HFFc6 (cell line): ENCODE results near the gene HMCN1. TPM values are rescaled to one million over a fixed set of nuclear protein-coding genes. Genes with fewer than 3 reads are reported as not detected.

ENCODE experiments used
- DNase-seq: peaks from one replicate; pipeline ENCODE4 v3.0.0-alpha.2; 2018
- H3K27ac Mint-ChIP-seq: 2 replicates; pipeline ENCODE4 v1.8.0; 2020; ENCODE audit warnings: mild to moderate bottlenecking, mixed read lengths
- H3K27me3 Mint-ChIP-seq: 2 replicates; pipeline ENCODE4 v1.8.0; 2021; ENCODE audit warnings: mild to moderate bottlenecking, moderate library complexity, mixed read lengths; ENCODE audit not compliant: insufficient read depth
- H3K36me3 Mint-ChIP-seq: 2 replicates; pipeline ENCODE4 v1.8.0; 2021; ENCODE audit warnings: low read depth, mixed read lengths
- H3K4me1 Mint-ChIP-seq: 2 replicates; pipeline ENCODE4 v1.8.0; 2020; ENCODE audit warnings: low read depth, mixed read lengths
- H3K4me3 Mint-ChIP-seq: 2 replicates; pipeline ENCODE4 v1.8.0; 2020; ENCODE audit warnings: mild to moderate bottlenecking, moderate library complexity, mixed read lengths
- H3K9me3 Mint-ChIP-seq: 2 replicates; pipeline ENCODE4 v1.8.0; 2020; ENCODE audit warnings: mild to moderate bottlenecking, mixed read lengths
- total RNA-seq, 6 experiments: library from RNA; stranded (reverse); fragmentation: NEBNext Ultra II Directional; extraction: Animal tissue kit (Norgen Biotek cat#: 25700); gene quantifications; 2 replicates in 1 of 6; 3 replicates in 5 of 6; pipeline ENCODE4 v1.2.3, GENCODE V29; 2021
- TF ChIP-seq, protein P1 (sequence below): fragments of 200-600 bp; sonication (generic); IDR thresholded peaks from 2 replicates; pipeline ENCODE4 v1.5.0; 2021; ENCODE audit warnings: antibody characterized with exemption, mild to moderate bottlenecking

Gene HMCN1
- total RNA-seq, 6 experiments from 2014 or later, result 1.2 to 1.8 (median 1.5) TPM

DNA sequence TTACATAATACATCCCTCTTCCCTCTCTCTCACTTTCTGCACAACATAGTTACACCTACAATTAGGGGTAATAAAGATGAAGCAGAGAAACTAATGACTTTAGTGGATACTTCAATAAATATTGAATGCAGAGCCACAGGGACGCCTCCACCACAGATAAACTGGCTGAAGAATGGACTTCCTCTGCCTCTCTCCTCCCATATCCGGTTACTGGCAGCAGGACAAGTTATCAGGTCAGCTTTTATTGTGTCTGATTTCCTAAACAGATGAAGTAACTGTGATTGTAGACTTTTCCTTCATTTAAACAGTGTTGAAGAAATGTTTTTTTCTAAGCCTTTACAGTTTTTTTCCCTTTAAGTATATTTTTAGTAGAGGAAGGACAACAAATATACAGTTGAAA lies 359.2 kb downstream of the HMCN1 start:
- H3K9me3 Mint-ChIP-seq, result no peaks in the 10 kb centered on the region
- peaks cover 29% of the 10 kb centered on the region for H3K4me1 Mint-ChIP-seq
- H3K36me3 Mint-ChIP-seq, result no peaks in the 10 kb centered on the region
- TF ChIP-seq, protein P1, sequence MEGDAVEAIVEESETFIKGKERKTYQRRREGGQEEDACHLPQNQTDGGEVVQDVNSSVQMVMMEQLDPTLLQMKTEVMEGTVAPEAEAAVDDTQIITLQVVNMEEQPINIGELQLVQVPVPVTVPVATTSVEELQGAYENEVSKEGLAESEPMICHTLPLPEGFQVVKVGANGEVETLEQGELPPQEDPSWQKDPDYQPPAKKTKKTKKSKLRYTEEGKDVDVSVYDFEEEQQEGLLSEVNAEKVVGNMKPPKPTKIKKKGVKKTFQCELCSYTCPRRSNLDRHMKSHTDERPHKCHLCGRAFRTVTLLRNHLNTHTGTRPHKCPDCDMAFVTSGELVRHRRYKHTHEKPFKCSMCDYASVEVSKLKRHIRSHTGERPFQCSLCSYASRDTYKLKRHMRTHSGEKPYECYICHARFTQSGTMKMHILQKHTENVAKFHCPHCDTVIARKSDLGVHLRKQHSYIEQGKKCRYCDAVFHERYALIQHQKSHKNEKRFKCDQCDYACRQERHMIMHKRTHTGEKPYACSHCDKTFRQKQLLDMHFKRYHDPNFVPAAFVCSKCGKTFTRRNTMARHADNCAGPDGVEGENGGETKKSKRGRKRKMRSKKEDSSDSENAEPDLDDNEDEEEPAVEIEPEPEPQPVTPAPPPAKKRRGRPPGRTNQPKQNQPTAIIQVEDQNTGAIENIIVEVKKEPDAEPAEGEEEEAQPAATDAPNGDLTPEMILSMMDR, result no peak
- no peak overlapping the region for H3K4me3 Mint-ChIP-seq
- H3K27ac Mint-ChIP-seq, result no peak overlapping the region
- no peaks in the 10 kb centered on the region for H3K27me3 Mint-ChIP-seq
- DNase-seq, result no peak

DNA sequence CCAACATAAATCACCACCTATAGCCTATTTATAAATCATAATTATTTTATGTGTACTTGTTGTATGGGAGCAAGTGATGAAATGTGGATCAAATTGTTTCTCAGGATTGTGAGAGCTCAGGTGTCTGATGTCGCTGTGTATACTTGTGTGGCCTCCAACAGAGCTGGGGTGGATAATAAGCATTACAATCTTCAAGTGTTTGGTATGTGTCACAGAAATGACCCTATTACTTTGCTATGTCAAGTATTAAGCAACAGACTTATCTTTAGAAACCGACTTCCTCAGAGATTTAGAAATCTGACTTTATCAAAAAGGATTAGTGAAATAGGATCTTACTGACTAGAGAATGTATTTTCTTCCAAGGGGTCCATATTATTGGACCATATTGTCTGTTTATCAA lies 360.0 kb downstream of the HMCN1 start:
- Mint-ChIP-seq H3K36me3 (no peaks in the 10 kb centered on the region), H3K9me3 (no peaks in the 10 kb centered on the region), H3K4me1 (peaks cover 36% of the 10 kb centered on the region), H3K27ac (no peak overlapping the region; the same call in 1 of the 2 replicates), H3K4me3 (peak overlapping the region; percentile 30; the same call in 1 of the 2 replicates), H3K27me3 (no peaks in the 10 kb centered on the region)
- TF ChIP-seq, protein P1, result no peak
- peak; percentile 44 for DNase-seq

DNA sequence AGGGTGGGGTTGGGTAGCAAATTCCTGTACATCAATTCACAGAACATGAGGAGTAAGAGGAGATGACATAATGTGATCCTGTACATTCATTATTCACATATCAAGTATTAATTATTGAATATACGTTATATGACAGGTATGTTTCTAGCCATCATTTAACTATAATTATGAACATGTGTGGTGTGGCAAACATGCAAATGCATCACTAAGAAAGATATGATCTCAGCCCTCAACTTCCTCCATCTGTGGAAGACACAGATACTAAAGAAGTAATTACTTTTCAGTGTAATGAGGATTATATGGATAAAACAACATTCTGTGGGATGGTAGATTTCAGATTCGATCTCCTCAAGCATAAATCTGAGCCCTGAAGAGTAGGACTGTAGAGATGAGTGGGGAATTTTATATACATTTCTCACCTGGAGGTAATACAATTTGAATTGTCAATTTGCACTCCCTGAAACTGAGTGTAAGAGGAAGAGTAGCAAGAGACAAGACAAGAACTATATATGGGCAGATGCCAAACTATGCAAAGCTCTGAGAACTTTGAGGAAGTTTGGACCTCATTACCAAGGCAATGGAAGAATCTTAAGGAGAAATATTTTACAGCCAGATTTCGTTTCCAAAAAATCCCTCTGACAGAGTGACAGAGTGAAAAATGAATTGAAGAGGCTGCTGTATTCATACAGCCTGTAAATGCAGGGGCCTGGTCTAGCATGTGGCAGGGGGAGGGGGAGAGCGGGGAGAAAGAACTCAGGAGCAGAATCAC lies 365.3 kb downstream of the HMCN1 start:
- no peak overlapping the region for H3K27ac Mint-ChIP-seq
- H3K4me3 Mint-ChIP-seq, result no peak overlapping the region
- TF ChIP-seq, protein P1, result no peak
- no peaks in the 10 kb centered on the region for H3K36me3 Mint-ChIP-seq
- H3K27me3 Mint-ChIP-seq, result no peaks in the 10 kb centered on the region
- H3K9me3 Mint-ChIP-seq, result no peaks in the 10 kb centered on the region
- peaks cover 62% of the 10 kb centered on the region for H3K4me1 Mint-ChIP-seq
- no peak for DNase-seq

DNA sequence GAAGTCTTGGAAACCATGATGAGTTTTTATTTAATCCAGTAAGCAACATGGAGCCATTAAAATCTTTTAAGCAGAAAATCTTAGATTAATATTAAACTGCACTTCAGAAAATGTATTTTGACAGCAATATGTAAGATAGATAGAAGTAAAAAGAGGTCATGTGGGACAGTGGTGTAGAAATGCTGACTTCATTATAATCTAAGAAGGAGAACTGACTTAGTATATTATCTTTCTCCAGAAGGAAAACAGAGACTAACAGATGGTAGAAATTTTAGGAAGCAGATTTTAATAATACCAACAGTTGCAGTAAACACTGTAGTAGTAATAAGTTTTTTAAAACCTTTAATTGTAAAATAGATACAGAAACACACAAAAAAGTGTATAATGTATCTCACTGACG lies 367.9 kb downstream of the HMCN1 start:
- H3K27ac Mint-ChIP-seq, result peak overlapping the region; percentile 85
- TF ChIP-seq, protein P1, result no peak
- DNase-seq, result no peak
- no peaks in the 10 kb centered on the region for H3K9me3 Mint-ChIP-seq
- peak overlapping the region; percentile 72; the same call in 1 of the 2 replicates for H3K4me3 Mint-ChIP-seq
- H3K36me3 Mint-ChIP-seq, result no peaks in the 10 kb centered on the region
- H3K27me3 Mint-ChIP-seq, result no peaks in the 10 kb centered on the region
- H3K4me1 Mint-ChIP-seq, result peaks cover 61% of the 10 kb centered on the region

DNA sequence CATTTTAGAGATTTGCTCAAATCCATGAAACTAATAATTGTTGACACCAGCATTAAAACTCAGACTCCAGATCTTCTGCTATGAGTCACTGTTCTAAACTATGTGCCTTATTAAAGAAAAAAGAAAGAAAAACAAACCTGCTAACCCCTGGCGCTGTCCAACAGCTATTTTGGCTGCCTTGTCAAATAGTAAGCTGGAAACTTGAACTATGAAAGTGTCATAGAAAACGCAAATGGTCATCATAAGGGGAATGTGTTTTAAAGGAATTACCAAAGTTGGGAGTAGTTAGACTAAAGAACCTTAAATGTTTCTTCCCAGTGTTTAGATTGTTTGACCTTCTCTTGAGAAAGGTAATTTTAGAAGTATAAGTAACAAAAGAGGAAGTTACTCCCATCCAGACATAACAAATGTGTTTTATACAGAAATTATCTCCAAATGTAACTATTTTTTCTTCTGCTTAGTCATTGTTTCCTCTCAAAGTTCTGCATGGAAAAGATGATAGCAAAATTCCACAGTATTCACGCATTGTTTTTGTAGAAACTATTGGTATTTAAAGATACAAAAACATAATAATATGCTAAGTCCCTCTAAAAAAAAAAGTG lies 368.5 kb downstream of the HMCN1 start:
- Mint-ChIP-seq H3K27me3 (no peaks in the 10 kb centered on the region), H3K4me1 (peaks cover 61% of the 10 kb centered on the region), H3K4me3 (peak overlapping the region; percentile 72), H3K27ac (peak overlapping the region; percentile 85), H3K36me3 (no peaks in the 10 kb centered on the region), H3K9me3 (no peaks in the 10 kb centered on the region)
- TF ChIP-seq, protein P1, result no peak
- peak; percentile 85 for DNase-seq
